SKM-1 (cell line): Measurements from ENCODE around the gene METTL21C.
A peak's percentile ranks its signal among the peaks of the same experiment; 100 is the strongest.

Source experiments
- DNase-seq: peaks from one replicate; lab custom pipeline; 2025; ENCODE audit not compliant: unreplicated experiment; lab: John Stamatoyannopoulos, UW

Gene METTL21C

GRCh38 chr13:102697929-102698648 lies 3.2 kb upstream of the METTL21C start:
- DNase-seq, result no peak

GRCh38 chr13:102697264-102697663 lies 2.4 kb upstream of the METTL21C start:
- DNase-seq, result no peak

- no peak for DNase-seq
These were observed 1.6 kb upstream of the METTL21C start for GRCh38 chr13:102696465-102696864.

- DNase-seq, result no peak
These were observed 1.1 kb downstream of the METTL21C start for GRCh38 chr13:102693776-102694175.

- no peak for DNase-seq
These were observed 1.6 kb downstream of the METTL21C start for GRCh38 chr13:102693250-102693649.

GRCh38 chr13:102692491-102692826 lies 2.4 kb downstream of the METTL21C start:
- DNase-seq, result no peak

DNA sequence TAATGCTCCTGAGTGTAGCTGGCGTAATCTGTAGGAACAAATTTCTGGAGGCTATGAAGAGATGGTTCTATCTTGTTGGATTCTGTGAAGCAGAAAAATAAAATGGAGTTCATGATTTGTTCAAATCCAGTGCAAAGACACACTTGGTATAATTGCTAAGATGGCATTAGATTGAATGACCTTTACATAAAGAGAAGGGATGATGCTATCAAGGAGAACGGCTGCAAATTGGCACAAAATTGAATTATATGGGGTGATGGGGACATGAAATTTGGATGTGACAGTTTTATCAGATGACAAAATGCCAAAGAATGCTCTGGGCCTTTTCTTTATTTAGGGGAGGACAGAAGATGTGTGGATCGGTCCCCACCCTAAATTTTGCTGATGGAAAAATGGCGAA lies 4.0 kb downstream of the METTL21C start:
- no peak for DNase-seq

- no peak for DNase-seq
These were observed 6.4 kb downstream of the METTL21C start for GRCh38 chr13:102688306-102688973.

DNA sequence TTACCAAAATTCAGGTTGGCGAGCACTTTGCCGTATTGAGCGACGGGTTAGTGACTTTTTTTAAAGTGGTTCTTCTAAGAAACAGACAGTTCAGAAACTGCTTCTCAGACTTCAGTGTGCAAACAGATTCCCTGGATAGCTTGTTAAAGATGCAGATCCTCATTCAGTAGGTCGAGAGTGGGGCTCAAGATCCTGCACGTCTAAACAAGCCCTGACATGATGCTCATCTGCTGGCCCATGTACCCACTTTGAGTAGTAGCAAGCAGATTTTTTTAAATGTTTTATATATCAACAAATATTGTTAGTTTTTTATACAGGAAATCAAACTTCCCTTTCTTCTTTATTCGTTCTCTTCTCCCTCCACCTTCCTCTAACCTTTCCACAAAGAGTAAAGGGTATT lies 7.3 kb downstream of the METTL21C start:
- no peak for DNase-seq

- DNase-seq, result no peak
These were observed 8.8 kb downstream of the METTL21C start for GRCh38 chr13:102686024-102686423.

GRCh38 chr13:102683637-102684036 lies 11.2 kb downstream of the METTL21C start:
- DNase-seq, result no peak

DNA sequence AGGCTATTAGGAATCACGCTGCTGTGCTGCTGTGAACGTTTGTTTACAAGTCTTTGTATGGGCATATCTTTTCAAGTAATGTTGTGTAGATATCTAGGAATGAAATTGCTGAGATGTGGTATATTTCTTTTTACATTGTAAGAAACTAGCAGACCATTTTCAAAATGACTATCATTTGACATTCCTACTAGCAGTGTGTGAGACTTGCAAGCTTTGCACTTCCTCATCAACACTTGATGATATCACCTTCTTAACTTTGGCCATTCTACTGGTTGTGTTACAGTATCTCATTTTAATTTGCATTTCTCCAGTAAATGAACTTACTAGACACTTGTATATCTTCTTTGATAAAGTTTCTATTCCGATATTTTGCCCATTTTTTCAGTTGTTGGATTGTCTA lies 12.1 kb downstream of the METTL21C start:
- DNase-seq, result no peak

DNA sequence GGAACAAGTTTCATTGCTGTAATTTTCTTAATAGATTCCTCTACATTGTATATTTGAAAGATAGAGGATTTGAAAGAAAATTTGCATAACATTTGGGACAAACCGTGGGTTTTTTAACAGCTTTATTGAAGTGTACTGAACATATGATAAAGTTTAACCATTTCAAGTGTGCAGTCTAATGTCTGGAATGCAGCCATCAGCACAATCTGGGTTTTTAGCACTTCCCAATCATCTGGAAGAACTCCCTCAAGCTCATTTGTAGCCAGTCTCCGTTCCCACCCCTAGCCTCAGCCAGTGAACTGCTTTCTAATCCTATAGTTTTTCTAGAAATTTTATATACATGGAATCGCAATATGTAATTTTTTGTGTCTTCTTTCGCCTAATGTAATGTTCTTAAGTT lies 12.6 kb downstream of the METTL21C start:
- no peak for DNase-seq

DNA sequence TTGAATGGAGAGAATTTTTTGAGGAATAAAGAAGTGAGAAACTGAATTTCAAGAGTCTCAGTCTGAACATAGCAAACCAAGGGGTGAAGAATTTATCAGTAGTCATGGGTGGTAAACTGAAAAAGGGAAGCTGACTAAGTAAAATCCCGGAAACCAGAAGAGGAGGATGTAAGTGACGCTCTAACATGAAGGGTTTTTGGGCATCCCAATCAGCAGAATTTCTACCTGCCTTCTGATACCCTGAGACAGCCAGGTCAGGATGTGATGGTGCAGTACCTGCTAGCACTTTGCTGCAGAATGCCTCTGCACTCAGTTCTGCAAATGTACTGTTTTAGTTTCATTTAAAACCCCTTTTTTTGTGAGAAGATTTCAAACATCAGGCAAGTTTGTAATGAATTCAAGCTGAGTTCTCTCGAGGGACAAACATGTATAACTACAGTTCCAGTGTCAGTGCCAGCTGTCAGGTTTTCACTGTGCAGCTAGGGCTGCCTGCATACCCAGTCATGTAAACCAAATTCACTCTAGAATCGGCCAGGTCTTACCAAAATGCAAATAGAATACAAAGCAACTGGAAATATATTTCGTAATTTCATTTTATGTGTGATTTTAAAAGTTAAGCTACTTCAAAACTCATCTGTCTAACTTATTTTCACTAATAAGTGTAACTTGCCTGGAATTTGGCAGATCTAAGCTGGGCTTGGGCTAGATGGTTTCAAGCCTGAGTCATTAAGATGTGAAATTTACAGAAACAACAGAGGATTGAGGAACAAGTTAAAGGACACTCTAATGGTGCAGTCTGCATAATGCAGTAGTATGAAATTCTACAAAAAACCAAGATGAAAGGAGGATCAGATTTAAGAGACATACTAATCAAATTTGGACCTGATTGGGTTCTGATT lies 13.8 kb downstream of the METTL21C start:
- peak; percentile 86 for DNase-seq

DNA sequence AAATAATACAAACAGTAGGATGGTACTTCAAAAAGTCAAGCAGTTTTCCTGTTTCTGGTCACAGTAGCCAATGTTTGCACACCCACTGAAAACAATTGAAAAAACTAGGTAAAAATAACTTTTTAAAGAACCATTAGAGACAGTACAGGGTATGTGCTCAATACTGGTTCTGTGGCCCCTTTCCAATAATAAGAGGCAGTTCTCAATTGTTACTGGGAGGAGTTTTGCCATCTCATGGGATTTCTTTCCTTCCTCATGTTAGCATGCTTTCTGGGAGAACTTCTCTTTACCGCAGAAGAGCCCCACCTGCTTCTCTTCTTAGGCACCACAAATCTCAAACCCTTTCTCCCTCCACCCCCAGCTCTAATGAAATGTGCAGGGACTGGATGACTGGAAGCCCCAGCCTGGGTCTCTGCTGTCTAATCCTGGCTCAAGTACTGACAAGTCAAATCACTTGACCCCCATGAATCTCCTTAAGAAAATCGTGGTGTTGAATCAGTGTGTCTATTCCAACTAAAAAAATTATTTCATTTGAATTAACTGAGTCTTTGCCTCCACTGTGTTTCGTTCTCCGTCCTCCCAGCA lies 14.6 kb downstream of the METTL21C start:
- DNase-seq, result no peak

- DNase-seq, result no peak
These were observed 15.3 kb downstream of the METTL21C start for GRCh38 chr13:102679449-102680132.

- DNase-seq, result no peak
These were observed 16.3 kb downstream of the METTL21C start for GRCh38 chr13:102678339-102679107.

- no peak for DNase-seq
These were observed 17.7 kb downstream of the METTL21C start for GRCh38 chr13:102677122-102677521.

- no peak for DNase-seq
These were observed 19.7 kb downstream of the METTL21C start for GRCh38 chr13:102675115-102675514.

GRCh38 chr13:102670130-102670529 lies 24.7 kb downstream of the METTL21C start:
- DNase-seq, result no peak
